Measurements from ENCODE around the gene AUNIP.

Gene AUNIP

DNA sequence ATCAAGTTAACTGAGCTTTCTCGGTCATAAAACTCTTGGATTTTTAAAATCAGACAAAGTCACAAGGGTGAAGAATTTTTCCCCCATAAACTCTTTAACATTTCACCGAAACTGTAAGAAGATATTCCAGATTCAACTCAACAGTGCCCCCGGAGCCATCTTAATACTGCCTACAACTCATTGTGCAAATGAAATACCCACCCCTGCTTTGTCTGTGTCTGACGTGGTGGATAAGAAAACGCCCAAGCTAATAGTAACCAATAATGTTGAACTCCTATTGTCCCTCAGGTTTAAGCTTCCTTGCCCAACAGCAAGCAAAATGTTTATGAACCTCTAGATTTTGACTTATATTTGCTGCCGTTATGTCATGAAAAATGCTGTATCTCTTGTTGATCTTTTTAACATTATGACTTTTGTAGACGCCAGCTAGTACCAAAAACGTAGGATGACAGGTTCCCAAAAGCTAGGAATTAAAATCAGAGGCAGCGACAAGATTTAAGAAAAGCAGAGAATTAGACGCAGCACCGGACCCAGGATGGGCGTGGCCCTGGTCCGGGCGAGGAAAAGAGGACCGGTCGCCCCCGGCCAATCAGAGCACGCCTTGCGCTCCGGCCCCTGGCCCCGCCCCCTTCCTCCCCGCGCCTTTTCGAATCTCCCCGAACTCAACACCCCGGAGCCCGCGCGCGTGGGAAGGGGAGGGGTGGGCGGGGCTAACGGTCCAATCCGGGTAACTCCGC is 45.9 kb upstream of the AUNIP start:
- peak overlapping the region in 10 of 11 experiments; percentile 65 to 98 (median 96); a peak in 21 of 22 replicates for H3K27ac ChIP-seq
- H3K4me1 ChIP-seq: peaks cover 23 to 46% (median 37%) of the 10 kb centered on the region in 10 experiments
- peaks cover 12 to 47% (median 44%) of the 10 kb centered on the region in 11 experiments for H3K36me3 ChIP-seq
- peak overlapping the region; percentile 68 to 91 (median 84) for H3K4me3 ChIP-seq
- peak overlapping the region; percentile 77 to 98 (median 96) for H3K9ac ChIP-seq
- H3K9me3 ChIP-seq (replicated peaks in 1 of 11): no peaks in the 10 kb centered on the region
- peaks cover 0 to 52% (median 49%) of the 10 kb centered on the region in 11 experiments; a peak in 15 of 22 replicates for H4K20me1 ChIP-seq
- H3K27me3 ChIP-seq: no peaks in the 10 kb centered on the region
- peak overlapping the region; percentile 79 to 94 (median 89) for H3K4me2 ChIP-seq
- TF ChIP-seq Cebpa-rat (IDR thresholded peaks at IDR 0.05): no peak

- Histone ChIP-seq H4K20me1 (peaks cover 0 to 63% (median 60%) of the 10 kb centered on the region in 11 experiments; a peak in 15 of 22 replicates), H3K9me3 (replicated peaks in 1 of 11) (no peaks in the 10 kb centered on the region), H3K36me3 (peaks cover 21 to 59% (median 55%) of the 10 kb centered on the region in 11 experiments), H3K4me2 (peak overlapping the region; percentile 79 to 92 (median 85); a peak in 21 of 22 replicates), H3K9ac (peak overlapping the region; percentile 77 to 98 (median 96); a peak in 19 of 22 replicates), H3K27me3 (no peaks in the 10 kb centered on the region), H3K4me3 (peak overlapping the region; percentile 68 to 91 (median 84); a peak in 19 of 20 replicates), H3K27ac (peak overlapping the region in 9 of 11 experiments; percentile 84 to 98 (median 97); a peak in 12 of 22 replicates), H3K4me1 (peaks cover 23 to 46% (median 41%) of the 10 kb centered on the region in 10 experiments)
- TF ChIP-seq Cebpa-rat (IDR thresholded peaks at IDR 0.05): no peak
These were observed 44.7 kb upstream of the AUNIP start for GRCh38 chr1:25903986-25904385.

GRCh38 chr1:25902462-25902861 is 43.2 kb upstream of the AUNIP start:
- no peaks in the 10 kb centered on the region for H3K27me3 ChIP-seq
- H3K36me3 ChIP-seq: peaks cover 23 to 74% (median 70%) of the 10 kb centered on the region in 11 experiments
- no peak for TF ChIP-seq Cebpa-rat (IDR thresholded peaks at IDR 0.05)
- H3K4me1 ChIP-seq: peaks cover 28 to 56% (median 42%) of the 10 kb centered on the region in 10 experiments
- H4K20me1 ChIP-seq: peaks cover 0 to 79% (median 75%) of the 10 kb centered on the region in 11 experiments; a peak in 15 of 22 replicates
- no peak overlapping the region; a peak in 1 of 22 replicates for H3K27ac ChIP-seq
- no peaks in the 10 kb centered on the region for H3K9me3 ChIP-seq (replicated peaks in 1 of 11)
- H3K4me2 ChIP-seq: peak overlapping the region in 10 of 11 experiments; percentile 11 to 92 (median 84); a peak in 16 of 22 replicates
- peak overlapping the region in 6 of 11 experiments; percentile 16 to 98 (median 34); a peak in 7 of 22 replicates for H3K9ac ChIP-seq
- H3K4me3 ChIP-seq: no peak overlapping the region

- Histone ChIP-seq H3K9ac (peak overlapping the region in 6 of 11 experiments; percentile 4 to 44 (median 28); a peak in 7 of 22 replicates), H3K4me3 (no peak overlapping the region), H3K27me3 (no peaks in the 10 kb centered on the region), H3K36me3 (peaks cover 23 to 92% (median 82%) of the 10 kb centered on the region in 11 experiments), H3K27ac (0 out of 22 replicates have a peak overlapping the region, but pooled peaks of 1 of the 11 experiments have one; percentile 5), H3K4me1 (peaks cover 26 to 70% (median 44%) of the 10 kb centered on the region in 10 experiments), H3K9me3 (replicated peaks in 1 of 11) (no peaks in the 10 kb centered on the region), H3K4me2 (no peak overlapping the region), H4K20me1 (peaks cover 0 to 96% (median 75%) of the 10 kb centered on the region in 11 experiments; a peak in 15 of 22 replicates)
- no peak for TF ChIP-seq Cebpa-rat (IDR thresholded peaks at IDR 0.05)
These were observed 41.0 kb upstream of the AUNIP start for GRCh38 chr1:25900219-25900618.

DNA sequence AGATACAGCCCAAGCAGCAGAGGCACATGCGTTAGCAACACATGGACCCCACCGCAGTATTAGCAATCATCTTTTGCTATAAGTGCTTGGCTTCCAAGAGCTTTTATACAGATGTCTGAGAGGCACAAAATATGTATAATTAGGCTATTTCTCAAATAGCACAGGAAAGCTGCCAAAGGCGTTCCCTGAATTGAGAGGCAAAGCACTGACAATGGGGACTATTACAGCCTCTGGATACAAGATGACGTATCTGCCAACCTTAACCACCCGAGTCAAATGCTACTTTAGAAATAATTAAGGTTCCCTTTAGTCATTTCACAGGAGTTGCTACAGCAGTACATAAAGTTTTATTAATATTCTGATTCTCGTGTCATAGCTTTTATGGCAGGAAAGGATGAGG is 40.5 kb upstream of the AUNIP start:
- H3K9ac ChIP-seq: peak overlapping the region in 6 of 11 experiments; percentile 2 to 44 (median 26); a peak in 6 of 22 replicates
- TF ChIP-seq Cebpa-rat (IDR thresholded peaks at IDR 0.05): no peak
- H3K4me3 ChIP-seq: no peak overlapping the region
- no peak overlapping the region for H3K4me2 ChIP-seq
- no peaks in the 10 kb centered on the region for H3K9me3 ChIP-seq (replicated peaks in 1 of 11)
- H3K27me3 ChIP-seq: no peaks in the 10 kb centered on the region
- H3K36me3 ChIP-seq: peaks cover 23 to 95% (median 83%) of the 10 kb centered on the region in 11 experiments
- peaks cover 31 to 74% (median 48%) of the 10 kb centered on the region in 10 experiments for H3K4me1 ChIP-seq
- no peak overlapping the region for H3K27ac ChIP-seq
- peaks cover 0 to 92% (median 73%) of the 10 kb centered on the region in 11 experiments; a peak in 15 of 22 replicates for H4K20me1 ChIP-seq

DNA sequence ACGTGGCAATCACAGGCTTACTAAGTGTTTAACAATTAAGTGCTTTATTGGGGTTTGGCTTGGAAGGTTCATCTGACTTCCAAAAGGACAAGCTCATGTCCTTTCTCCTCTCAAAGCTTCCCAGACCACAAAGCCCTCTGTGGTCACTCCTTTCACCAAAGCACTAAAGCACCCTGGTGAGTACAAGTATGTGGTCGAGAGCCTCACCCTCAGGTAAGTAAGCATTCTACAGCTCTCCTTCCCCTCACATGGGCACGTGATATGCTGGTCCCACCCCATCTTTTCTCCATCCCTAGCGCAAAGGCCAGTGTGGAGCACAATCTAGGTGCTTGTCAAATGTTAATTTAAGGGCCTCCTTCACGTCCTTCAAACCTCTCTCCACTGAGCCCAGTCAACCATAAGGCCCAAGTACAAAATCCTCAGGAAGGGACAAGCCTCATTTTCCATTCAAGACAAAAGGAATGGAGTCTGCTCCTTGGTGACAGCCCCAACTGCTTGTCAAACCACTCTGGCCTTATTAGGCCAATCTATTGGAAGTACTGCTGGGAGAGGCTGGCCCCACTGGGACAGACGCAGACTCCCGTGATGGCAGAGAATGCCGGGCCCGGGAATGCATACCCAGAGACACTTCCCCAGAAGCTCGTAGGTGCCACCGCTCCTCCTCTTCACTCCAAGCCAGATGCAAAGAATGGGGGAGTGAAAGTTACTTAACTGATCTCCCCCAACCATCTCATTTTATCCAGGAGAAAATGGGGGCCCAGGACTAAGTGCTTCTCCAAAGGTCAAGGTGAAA is 39.2 kb upstream of the AUNIP start:
- Histone ChIP-seq H3K36me3 (peaks cover 23 to 96% (median 84%) of the 10 kb centered on the region in 11 experiments), H3K27ac (peak overlapping the region in 7 of 11 experiments; percentile 4 to 32 (median 12); a peak in 5 of 22 replicates), H3K4me2 (peak overlapping the region in 1 of 11 experiments; percentile 32; a peak in 1 of 22 replicates), H3K27me3 (no peaks in the 10 kb centered on the region), H3K4me3 (no peak overlapping the region), H3K4me1 (peaks cover 28 to 62% (median 37%) of the 10 kb centered on the region in 10 experiments), H3K9me3 (replicated peaks in 1 of 11) (no peaks in the 10 kb centered on the region), H3K9ac (peak overlapping the region in 7 of 11 experiments; percentile 3 to 34 (median 18); a peak in 7 of 22 replicates), H4K20me1 (peaks cover 0 to 78% (median 59%) of the 10 kb centered on the region in 11 experiments; a peak in 15 of 22 replicates)
- TF ChIP-seq Cebpa-rat (IDR thresholded peaks at IDR 0.05): no peak

DNA sequence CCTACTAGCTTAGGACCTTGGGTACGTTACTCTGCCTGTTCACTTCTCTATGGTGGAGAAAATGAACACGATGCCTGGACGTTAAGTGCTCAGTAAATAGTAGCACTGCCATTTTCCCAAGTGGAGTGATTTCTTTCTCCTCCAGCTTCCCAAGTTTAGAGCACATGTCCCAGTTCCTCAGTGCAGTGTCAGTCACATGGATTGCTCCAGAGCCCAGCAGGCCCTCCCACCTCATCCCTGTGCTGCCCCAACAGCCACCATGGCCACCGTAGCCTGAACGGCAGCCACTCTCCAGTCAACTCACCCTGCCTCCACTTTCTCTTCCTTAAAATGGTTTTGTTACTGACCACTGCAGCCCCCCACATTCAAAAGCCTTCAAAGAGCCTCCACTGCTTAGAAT is 38.5 kb upstream of the AUNIP start:
- Histone ChIP-seq H3K27ac (peak overlapping the region in 7 of 11 experiments; percentile 4 to 32 (median 13); a peak in 7 of 22 replicates), H3K4me3 (no peak overlapping the region), H4K20me1 (peaks cover 0 to 72% (median 53%) of the 10 kb centered on the region in 11 experiments; a peak in 15 of 22 replicates), H3K36me3 (peaks cover 23 to 93% (median 80%) of the 10 kb centered on the region in 11 experiments), H3K27me3 (no peaks in the 10 kb centered on the region), H3K9me3 (replicated peaks in 1 of 11) (no peaks in the 10 kb centered on the region), H3K4me2 (peak overlapping the region in 1 of 11 experiments; percentile 32; a peak in 3 of 22 replicates), H3K9ac (peak overlapping the region in 6 of 11 experiments; percentile 9 to 34 (median 20); a peak in 6 of 22 replicates), H3K4me1 (peaks cover 24 to 60% (median 32%) of the 10 kb centered on the region in 10 experiments)
- TF ChIP-seq Cebpa-rat (IDR thresholded peaks at IDR 0.05): no peak

DNA sequence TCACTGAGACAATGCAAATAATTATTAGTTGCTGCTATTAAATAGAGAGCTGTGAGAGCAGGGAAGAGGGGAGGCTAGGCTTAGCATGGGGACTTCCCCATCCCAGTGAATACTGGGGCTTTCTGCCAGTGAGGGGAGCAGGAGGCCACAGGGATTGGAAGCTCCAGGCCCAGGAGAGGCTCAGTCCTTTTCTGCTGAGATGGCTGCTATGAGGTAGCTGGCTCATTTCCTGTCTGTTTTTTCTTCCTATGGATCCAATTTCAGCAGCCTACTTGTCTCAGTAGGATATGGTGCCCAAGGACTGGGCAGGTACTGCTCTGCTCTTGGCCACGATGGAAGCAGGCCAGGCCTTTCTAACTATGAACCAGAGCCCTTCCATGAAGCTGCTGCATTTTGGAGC is 37.0 kb upstream of the AUNIP start:
- TF ChIP-seq Cebpa-rat (IDR thresholded peaks at IDR 0.05): no peak
- peaks cover 15 to 64% (median 35%) of the 10 kb centered on the region in 10 experiments; a peak in 19 of 20 replicates for H3K4me1 ChIP-seq
- H3K9ac ChIP-seq: peak overlapping the region in 9 of 11 experiments; percentile 2 to 47 (median 21); a peak in 9 of 22 replicates
- no peaks in the 10 kb centered on the region for H3K27me3 ChIP-seq
- H3K36me3 ChIP-seq: peaks cover 19 to 86% (median 71%) of the 10 kb centered on the region in 11 experiments
- peak overlapping the region in 8 of 11 experiments; percentile 6 to 54 (median 29); a peak in 11 of 22 replicates for H3K27ac ChIP-seq
- no peak overlapping the region for H3K4me3 ChIP-seq
- peaks cover 0 to 57% (median 39%) of the 10 kb centered on the region in 11 experiments; a peak in 15 of 22 replicates for H4K20me1 ChIP-seq
- H3K4me2 ChIP-seq: peak overlapping the region in 3 of 11 experiments; percentile 66 to 75 (median 74); a peak in 6 of 22 replicates
- H3K9me3 ChIP-seq (replicated peaks in 1 of 11): no peaks in the 10 kb centered on the region

All from BLaER1 treated with 17β-estradiol and CSF1 and Interleukin-3, amounts not matched to agents 10 nM and 100 nM (cell line).